SK-N-SH (cell line): ENCODE results near the gene ABLIM1. TPM values are rescaled to one million over a fixed set of nuclear protein-coding genes. Genes with fewer than 3 reads are reported as not detected.

Experiments used
- CTCF ChIA-PET: fragments of 300-600, 350-600 bp; formaldehyde crosslinking; extraction: SDS; loops from one replicate; lab custom pipeline; 2021; lab: Yijun Ruan, JAX
- POLR2A ChIA-PET: fragments of 350-600 bp; sonication (Branson Sonifier 250); formaldehyde crosslinking; extraction: SDS; loops from one replicate; lab custom pipeline; 2020; ENCODE audit warnings: antibody characterized with exemption, inconsistent platforms; lab: Yijun Ruan, JAX
- DNase-seq: peaks from one replicate; pipeline ENCODE4 v3.0.0; 2012
- H2AFZ ChIP-seq: fragments of 200-600 bp; sonication (generic); 2 replicates; pipeline ENCODE4 v1.8.1; 2016; ENCODE audit warnings: antibody characterized with exemption, mild to moderate bottlenecking, low read depth
- H3F3A ChIP-seq: fragments of 200-600 bp; sonication (generic); replicated peaks from 2 replicates; pipeline ENCODE3; 2016; ENCODE audit warnings: antibody characterized with exemption, mild to moderate bottlenecking; ENCODE audit not compliant: insufficient read depth
- H3K27ac ChIP-seq, 2 experiments: fragments of 200-500 bp in 1 of 2; fragments of 200-600 bp in 1 of 2; sonication (Bioruptor generic) in 1 of 2; sonication (generic), shearing (Covaris generic) in 1 of 2; 2 replicates each; pipeline versions ENCODE4 v1.5.1 to v1.6.1; 2014 to 2016; ENCODE audit warnings: low read depth in 2 of 2, inconsistent platforms in 1 of 2, low read length in 1 of 2, mild to moderate bottlenecking in 1 of 2, mixed read lengths in 1 of 2
- H3K27me3 ChIP-seq: fragments of 200-600 bp; sonication (generic), shearing (Covaris generic); 2 replicates; pipeline ENCODE4 v1.6.1; 2016; ENCODE audit warnings: mixed run types; ENCODE audit not compliant: insufficient read depth
- H3K36me3 ChIP-seq, 2 experiments: fragments of 200-500 bp in 1 of 2; fragments of 200-600 bp in 1 of 2; sonication (Bioruptor generic) in 1 of 2; sonication (generic) in 1 of 2; replicated peaks in 1 of 2; 2 replicates each; pipeline versions ENCODE3 to v1.5.1; 2014 to 2016; ENCODE audit warnings: low read length in 1 of 2, mild to moderate bottlenecking in 1 of 2; ENCODE audit not compliant: insufficient read depth in 2 of 2, control insufficient read depth in 1 of 2
- H3K4me1 ChIP-seq, 2 experiments: fragments of 200-500 bp in 1 of 2; fragments of 200-600 bp in 1 of 2; sonication (Bioruptor generic) in 1 of 2; sonication (generic), shearing (Covaris generic) in 1 of 2; 2 replicates each; pipeline versions ENCODE4 v1.5.1 to v1.6.1; 2014 to 2016; ENCODE audit warnings: low read depth in 1 of 2, low read length in 1 of 2, mixed run types in 1 of 2; ENCODE audit not compliant: insufficient read depth in 2 of 2, control insufficient read depth in 1 of 2
- H3K4me2 ChIP-seq: fragments of 200-600 bp; sonication (generic), shearing (Covaris generic); 2 replicates; pipeline ENCODE4 v1.6.1; 2017; ENCODE audit warnings: mixed run types
- H3K4me3 ChIP-seq, 2 experiments: fragments of 200-500 bp in 1 of 2; fragments of 200-600 bp in 1 of 2; sonication (Bioruptor generic) in 1 of 2; sonication (generic), shearing (Covaris generic) in 1 of 2; 2 replicates each; pipeline versions ENCODE4 v1.5.1 to v1.8.1; 2014 to 2016; ENCODE audit warnings: low read depth in 2 of 2, inconsistent platforms in 1 of 2, low read length in 1 of 2, mild to moderate bottlenecking in 1 of 2, mixed read lengths in 1 of 2, moderate library complexity in 1 of 2
- H3K79me2 ChIP-seq: fragments of 200-600 bp; sonication (generic); 2 replicates; pipeline ENCODE4 v1.8.1; 2017; ENCODE audit warnings: mild to moderate bottlenecking; ENCODE audit not compliant: insufficient read depth
- H3K9ac ChIP-seq: fragments of 200-600 bp; sonication (generic); 2 replicates; pipeline ENCODE4 v1.6.1; 2017; ENCODE audit warnings: mixed run types
- H3K9me2 ChIP-seq: fragments of 200-600 bp; sonication (generic); 2 replicates; pipeline ENCODE4 v1.6.1; 2017; ENCODE audit warnings: mixed run types
- H3K9me3 ChIP-seq: fragments of 200-600 bp; sonication (generic); 2 replicates; pipeline ENCODE4 v1.6.1; 2017; ENCODE audit warnings: mixed run types, mild to moderate bottlenecking, moderate library complexity
- H4K20me1 ChIP-seq: fragments of 200-600 bp; sonication (generic); 2 replicates; pipeline ENCODE4 v1.6.1; 2017; ENCODE audit warnings: mild to moderate bottlenecking, mixed run types; ENCODE audit not compliant: insufficient read depth
- CHD2 ChIP-seq: fragments of 150-350 bp; IDR thresholded peaks from 2 replicates; pipeline ENCODE4 v1.6.1; 2018; ENCODE audit warnings: low read length; ENCODE audit not compliant: partially characterized antibody
- CTCF ChIP-seq: fragments of 200-600 bp; sonication (generic); IDR thresholded peaks from 2 replicates; pipeline ENCODE4 v1.6.1; 2017; ENCODE audit warnings: antibody characterized with exemption, mild to moderate bottlenecking, moderate library complexity
- ELF1 ChIP-seq: IDR thresholded peaks from 2 replicates; pipeline ENCODE4 v1.4.0; 2012
- EZH2phosphoT487 ChIP-seq: fragments of 200-600 bp; sonication (generic); IDR thresholded peaks from 2 replicates; pipeline ENCODE4 v1.6.1; 2017; ENCODE audit warnings: low read depth, mixed run types, mild to moderate bottlenecking, antibody characterized with exemption, moderate library complexity, borderline replicate concordance
- FOXJ3 ChIP-seq: sonication (generic); formaldehyde crosslinking; IDR thresholded peaks from 2 replicates; pipeline ENCODE4 v1.5.1; 2020; ENCODE audit warnings: mild to moderate bottlenecking, missing genetic modification reagents
- GABPA ChIP-seq: IDR thresholded peaks from 2 replicates; pipeline ENCODE4 v1.4.0; 2012; ENCODE audit warnings: low read depth, mild to moderate bottlenecking
- GATA2 ChIP-seq: sonication (generic); formaldehyde crosslinking; IDR thresholded peaks from 2 replicates; pipeline ENCODE4 v1.5.0; 2020; ENCODE audit warnings: mild to moderate bottlenecking, missing genetic modification reagents
- IRF3 ChIP-seq: fragments of 150-350 bp; IDR thresholded peaks from 2 replicates; pipeline ENCODE4 v1.6.1; 2016; ENCODE audit warnings: mild to moderate bottlenecking, low read depth, low read length
- MXI1 ChIP-seq: IDR thresholded peaks from 2 replicates; pipeline ENCODE4 v1.6.1; 2012; ENCODE audit warnings: mild to moderate bottlenecking, low read depth, low read length, improper control_type of control experiment
- NFIC ChIP-seq: IDR thresholded peaks from 2 replicates; pipeline ENCODE4 v1.4.0; 2012; ENCODE audit warnings: borderline replicate concordance
- NRF1 ChIP-seq: IDR thresholded peaks from 2 replicates; pipeline ENCODE4 v1.6.1; 2012; ENCODE audit warnings: low read depth, mild to moderate bottlenecking, low read length
- POLR2AphosphoS5 ChIP-seq: IDR thresholded peaks from 2 replicates; pipeline ENCODE4 v1.6.1; 2012; ENCODE audit warnings: low read depth, low read length
- REST ChIP-seq: IDR thresholded peaks from 2 replicates; pipeline ENCODE4 v1.6.1; 2012; ENCODE audit warnings: mild to moderate bottlenecking, low read depth, low read length, moderate library complexity
- RFX5 ChIP-seq: IDR thresholded peaks from 2 replicates; pipeline ENCODE4 v1.6.1; 2012; ENCODE audit warnings: mild to moderate bottlenecking, improper control_type of control experiment, low read length
- SIN3A ChIP-seq: IDR thresholded peaks from 2 replicates; pipeline ENCODE4 v1.6.1; 2012; ENCODE audit warnings: low read depth, mild to moderate bottlenecking, low read length, moderate library complexity, borderline replicate concordance
- SMC3 ChIP-seq: IDR thresholded peaks from 2 replicates; pipeline ENCODE4 v1.6.1; 2012; ENCODE audit warnings: low read depth, low read length, improper control_type of control experiment
- USF1 ChIP-seq: IDR thresholded peaks from 2 replicates; pipeline ENCODE4 v1.4.0; 2012; ENCODE audit warnings: low read depth, borderline replicate concordance
- YY1 ChIP-seq: IDR thresholded peaks from 2 replicates; pipeline ENCODE4 v1.4.0; 2012; ENCODE audit warnings: low read depth, mild to moderate bottlenecking
- whole genome bisulfite sequencing: methylation state at CpG from one replicate; pipeline ENCODE4 v1.1.6; 2017; ENCODE audit warnings: low lambda C conversion rate; 5-methylcytosine and 5-hydroxymethylcytosine counted together
- polyA plus RNA-seq, 3 experiments: library from polyadenylated mRNA; depleted of rRNA; stranded (reverse); fragments of >200 nt; gene quantifications; 2 replicates each; pipeline ENCODE4 v1.2.3, GENCODE V29; 2012
- TF ChIP-seq, protein P1 (sequence below): IDR thresholded peaks from 2 replicates; pipeline ENCODE4; 2012
- TF ChIP-seq, protein P2 (sequence below): fragments of 150-350 bp; IDR thresholded peaks from 2 replicates; pipeline ENCODE4 v1.6.1; 2017; ENCODE audit warnings: antibody characterized with exemption, low read length, low read depth, borderline replicate concordance

ABLIM1 gene
- polyA plus RNA-seq, 1 of the 3 experiments (the other 2 are of a cell fraction), result 16.1 TPM

- WGBS, result 93% methylated on average over 4 of the region's 4 CpGs
These were observed 226.5 kb downstream of the ABLIM1 start for GRCh38 chr10:114431414-114432135.

More at GRCh38 chr10:114431414-114432135, 226.5 kb downstream of the ABLIM1 start:
- Histone ChIP-seq H4K20me1 (no peaks in the 10 kb centered on the region), H3F3A (no peaks in the 10 kb centered on the region), H3K79me2 (no peaks in the 10 kb centered on the region), H3K27ac (no peak overlapping the region), H3K4me1 (peaks cover 0 to 4% of the 10 kb centered on the region in 2 experiments; a peak in 1 of 4 replicates), H3K9me3 (no peaks in the 10 kb centered on the region), H3K9ac (no peak overlapping the region), H3K9me2 (no peaks in the 10 kb centered on the region), H3K4me2 (no peak overlapping the region), H3K36me3 (peaks cover 2 to 22% of the 10 kb centered on the region in 2 experiments), H2AFZ (no peak overlapping the region), H3K27me3 (0 out of 2 replicates have a peak, but pooled peaks cover under 1% of the 10 kb centered on the region), H3K4me3 (no peak overlapping the region)
- ChIA-PET POLR2A (no interaction called here), CTCF (interaction anchor here (1.1 kb wide), 1 partner anchor 128 kb away, joined by 4 read pairs; no protein-coding TSS in a partner anchor)
- no peak for DNase-seq
- TF ChIP-seq, protein P1, sequence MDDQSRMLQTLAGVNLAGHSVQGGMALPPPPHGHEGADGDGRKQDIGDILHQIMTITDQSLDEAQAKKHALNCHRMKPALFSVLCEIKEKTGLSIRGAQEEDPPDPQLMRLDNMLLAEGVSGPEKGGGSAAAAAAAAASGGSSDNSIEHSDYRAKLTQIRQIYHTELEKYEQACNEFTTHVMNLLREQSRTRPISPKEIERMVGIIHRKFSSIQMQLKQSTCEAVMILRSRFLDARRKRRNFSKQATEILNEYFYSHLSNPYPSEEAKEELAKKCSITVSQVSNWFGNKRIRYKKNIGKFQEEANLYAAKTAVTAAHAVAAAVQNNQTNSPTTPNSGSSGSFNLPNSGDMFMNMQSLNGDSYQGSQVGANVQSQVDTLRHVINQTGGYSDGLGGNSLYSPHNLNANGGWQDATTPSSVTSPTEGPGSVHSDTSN, result no peak
- TF ChIP-seq, protein P2, sequence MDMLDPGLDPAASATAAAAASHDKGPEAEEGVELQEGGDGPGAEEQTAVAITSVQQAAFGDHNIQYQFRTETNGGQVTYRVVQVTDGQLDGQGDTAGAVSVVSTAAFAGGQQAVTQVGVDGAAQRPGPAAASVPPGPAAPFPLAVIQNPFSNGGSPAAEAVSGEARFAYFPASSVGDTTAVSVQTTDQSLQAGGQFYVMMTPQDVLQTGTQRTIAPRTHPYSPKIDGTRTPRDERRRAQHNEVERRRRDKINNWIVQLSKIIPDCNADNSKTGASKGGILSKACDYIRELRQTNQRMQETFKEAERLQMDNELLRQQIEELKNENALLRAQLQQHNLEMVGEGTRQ, result no peak
- TF ChIP-seq SIN3A (no peak), USF1 (no peak), MXI1 (no peak), REST (no peak), POLR2AphosphoS5 (no peak), ELF1 (no peak), GABPA (no peak), CHD2 (no peak), SMC3 (no peak), CTCF (no peak), NRF1 (no peak), NFIC (no peak), GATA2 (CRISPR knock-in tag) (no peak), IRF3 (no peak), RFX5 (no peak), FOXJ3 (CRISPR knock-in tag) (no peak), EZH2phosphoT487 (no peak), YY1 (no peak)
